Naive B cell (primary cell): ENCODE measurements around the gene DRAM1. TPM values are rescaled to one million over a fixed set of nuclear protein-coding genes. Genes with fewer than 3 reads are reported as not detected.
"Not testable (repeated sequence)": the region's sequence is repeated elsewhere in the genome, so short reads cannot be mapped to it uniquely, and the experiment has no call there.

Experiments
- ATAC-seq, 2 donors: fragments of 150-1000 bp; cut with Tn5 transposase; 2 replicates each; pipeline ENCODE4 v1.10.0; 2021; ENCODE audit warnings: low read depth in 2 of 2, mild to moderate bottlenecking in 2 of 2, moderate library complexity in 2 of 2
- DNase-seq: peaks from one replicate; pipeline ENCODE4 v3.0.0; 2022
- H3K27ac Mint-ChIP-seq, 6 donors: one replicate each; pipeline ENCODE4 v1.8.0; 2020 to 2022; ENCODE audit warnings: mild to moderate bottlenecking in 6 of 6, mixed read lengths in 6 of 6, moderate library complexity in 5 of 6, inconsistent platforms in 2 of 6
- H3K27me3 Mint-ChIP-seq, 3 donors: one replicate each; pipeline ENCODE4 v1.8.0; 2021 to 2022; ENCODE audit warnings: mixed read lengths in 3 of 3, mild to moderate bottlenecking in 1 of 3
- H3K36me3 Mint-ChIP-seq, 2 donors: one replicate each; pipeline ENCODE4 v1.8.0; 2020 to 2022; ENCODE audit warnings: mixed read lengths in 2 of 2, inconsistent platforms in 1 of 2, mild to moderate bottlenecking in 1 of 2
- H3K4me1 Mint-ChIP-seq, 3 donors: one replicate each; pipeline ENCODE4 v1.8.0; 2020 to 2022; ENCODE audit warnings: mixed read lengths in 3 of 3, inconsistent platforms in 1 of 3, mild to moderate bottlenecking in 1 of 3, moderate library complexity in 1 of 3
- H3K4me3 Mint-ChIP-seq, 8 donors: one replicate each; pipeline ENCODE4 v1.8.0; 2020 to 2022; ENCODE audit warnings: mild to moderate bottlenecking in 8 of 8, mixed read lengths in 8 of 8, moderate library complexity in 8 of 8, inconsistent platforms in 2 of 8
- H3K9me3 Mint-ChIP-seq, 7 donors: one replicate each; pipeline ENCODE4 v1.8.0; 2020 to 2022; ENCODE audit warnings: mixed read lengths in 7 of 7, mild to moderate bottlenecking in 5 of 7, inconsistent platforms in 2 of 7, moderate library complexity in 1 of 7
- polyA plus RNA-seq, 6 donors: library from polyadenylated mRNA; unstranded; fragments of 300-500 nt; fragmentation: Illumina TruSeq; gene quantifications; one replicate each; pipeline ENCODE4 v1.2.3, GENCODE V29; 2021; ENCODE audit warnings: low read depth in 6 of 6

DRAM1 gene
- polyA plus RNA-seq, 6 donors from 2014 or later = 3.2 to 7.5 (median 6.4) TPM; not detected in 1

DNA sequence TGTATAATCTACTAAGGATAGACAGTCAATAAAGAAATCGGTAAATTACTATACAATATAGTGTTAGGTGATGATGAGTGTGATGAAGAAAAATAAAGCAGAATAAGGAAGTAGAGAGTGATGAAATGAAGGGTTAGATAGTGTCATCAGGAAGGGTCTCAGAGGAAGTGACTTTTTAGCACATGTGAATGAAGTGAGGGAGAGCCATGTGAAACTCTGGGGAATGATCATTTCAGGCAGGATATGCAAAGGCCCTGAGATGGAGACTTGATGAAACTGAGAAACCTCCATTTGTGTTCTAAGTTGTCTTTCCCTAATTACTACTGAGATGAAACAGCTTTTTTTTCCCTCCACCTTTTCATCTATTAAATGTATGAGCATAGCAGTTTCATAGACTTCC is 27.2 kb upstream of the DRAM1 start:
- DNase-seq = no peak
- H3K4me1 Mint-ChIP-seq = peaks cover 16 to 28% (median 25%) of the 10 kb centered on the region in 3 donors
- H3K27me3 Mint-ChIP-seq = no peaks in the 10 kb centered on the region
- no peaks in the 10 kb centered on the region for H3K9me3 Mint-ChIP-seq
- H3K36me3 Mint-ChIP-seq = no peaks in the 10 kb centered on the region
- no peak overlapping the region for H3K4me3 Mint-ChIP-seq
- ATAC-seq = no peak
- H3K27ac Mint-ChIP-seq = no peak overlapping the region

DNA sequence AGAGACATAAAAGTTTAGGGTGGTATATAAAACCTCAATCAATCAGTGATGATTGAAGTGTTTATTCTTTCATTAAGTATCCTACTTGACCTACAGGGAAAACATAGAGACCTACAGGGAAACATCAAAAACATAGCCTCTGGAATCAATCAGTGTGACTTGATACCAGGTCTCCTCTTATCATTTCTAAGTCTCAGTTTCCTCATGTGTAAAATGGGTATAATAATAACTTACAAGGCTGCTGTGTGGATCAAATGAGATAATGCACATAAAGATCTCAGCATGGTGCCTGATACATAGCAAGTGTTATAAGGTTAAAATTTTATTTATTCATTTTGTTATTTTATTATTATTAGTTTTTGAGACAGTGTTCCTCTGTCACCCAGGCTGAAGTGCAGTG is 24.4 kb upstream of the DRAM1 start:
- Mint-ChIP-seq H3K27ac (no peak overlapping the region), H3K9me3 (peaks cover 0 to 6% (median 0%) of the 10 kb centered on the region in 7 donors), H3K4me1 (peaks cover 25 to 40% (median 39%) of the 10 kb centered on the region in 3 donors), H3K4me3 (no peak overlapping the region), H3K27me3 (no peaks in the 10 kb centered on the region), H3K36me3 (no peaks in the 10 kb centered on the region)
- no peak for ATAC-seq
- no peak for DNase-seq

DNA sequence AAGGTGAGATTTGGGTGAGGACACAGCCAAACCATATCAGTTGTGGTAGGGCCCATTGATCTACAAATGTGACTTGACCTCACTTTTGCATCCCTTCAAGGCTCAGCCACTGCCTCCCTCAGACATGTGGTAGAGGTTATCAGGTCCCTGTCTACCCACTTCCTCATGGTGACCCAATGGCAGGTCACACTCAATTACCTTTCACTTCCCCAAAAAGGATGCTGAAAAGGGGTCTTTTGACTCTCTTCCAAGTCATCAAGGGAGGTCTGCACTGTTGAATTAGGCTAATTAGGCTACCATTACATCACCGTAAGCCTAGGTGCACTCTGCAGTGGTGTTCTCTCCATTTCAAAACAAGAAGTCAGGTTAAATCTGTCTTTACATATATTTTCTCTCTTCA is 22.6 kb upstream of the DRAM1 start:
- ATAC-seq = peak; percentile 88 to 93

DNA sequence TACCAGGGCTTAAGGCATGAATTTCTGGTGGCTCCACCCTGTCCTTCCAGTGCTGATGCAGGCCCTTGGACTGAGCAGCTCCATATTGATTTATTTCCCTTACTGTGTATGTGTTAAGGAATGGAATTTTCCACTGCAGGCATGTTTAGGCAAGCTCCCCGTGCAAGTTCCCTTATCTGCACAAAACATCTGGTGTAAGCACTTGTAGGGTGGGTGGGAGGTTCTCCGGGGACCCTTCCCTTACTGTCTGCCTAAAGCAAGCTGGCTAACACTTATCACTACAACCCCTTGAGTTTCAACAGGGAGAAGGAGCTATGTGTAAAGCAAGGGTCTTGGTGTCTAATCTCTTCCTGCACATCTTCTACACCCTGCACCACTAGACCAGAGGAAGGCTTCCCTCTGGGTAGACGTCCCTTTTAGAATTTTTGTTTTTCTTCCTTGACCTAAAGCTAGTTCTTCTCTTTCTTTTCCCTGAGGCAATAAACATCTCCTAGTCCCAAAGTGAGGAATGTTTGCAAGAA is 22.0 kb upstream of the DRAM1 start:
- Mint-ChIP-seq H3K9me3 (peaks cover 0 to 6% (median 0%) of the 10 kb centered on the region in 7 donors), H3K27me3 (no peaks in the 10 kb centered on the region), H3K36me3 (no peaks in the 10 kb centered on the region), H3K4me1 (peaks cover 20 to 36% (median 32%) of the 10 kb centered on the region in 3 donors), H3K27ac (peak overlapping the region in 1 of 6 donors; percentile 6), H3K4me3 (no peak overlapping the region)
- no peak for DNase-seq
- ATAC-seq = no peak

More for the DNA sequence above, 22.6 kb upstream of the DRAM1 start:
- Mint-ChIP-seq H3K27ac (peak overlapping the region in 3 of 6 donors; percentile 1 to 94 (median 32)), H3K4me1 (peaks cover 25 to 40% (median 39%) of the 10 kb centered on the region in 3 donors), H3K4me3 (peak overlapping the region in 1 of 8 donors; percentile 51), H3K27me3 (no peaks in the 10 kb centered on the region), H3K9me3 (peaks cover 0 to 6% (median 0%) of the 10 kb centered on the region in 7 donors), H3K36me3 (no peaks in the 10 kb centered on the region)
- peak; percentile 46 for DNase-seq

DNA sequence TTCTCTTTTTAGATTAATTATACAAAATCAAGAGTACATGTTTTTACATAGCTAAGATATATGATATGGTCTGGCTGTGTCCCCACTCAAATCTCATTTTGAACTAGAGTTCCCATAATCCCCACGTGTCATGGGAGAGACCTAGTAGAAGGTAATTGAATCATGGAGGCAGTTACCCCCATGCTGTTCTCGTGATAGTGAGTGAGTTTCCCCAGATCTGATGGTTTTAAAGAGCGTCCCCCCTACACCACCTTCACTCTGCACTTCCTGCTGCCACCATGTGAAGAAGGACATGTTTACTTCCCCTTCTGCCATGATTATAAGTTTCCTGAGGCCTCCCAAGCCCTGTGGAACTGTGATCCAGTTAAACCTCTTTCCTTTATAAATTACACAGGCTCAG is 21.4 kb upstream of the DRAM1 start:
- Mint-ChIP-seq H3K4me1 (peaks cover 20 to 30% (median 27%) of the 10 kb centered on the region in 3 donors), H3K36me3 (no peaks in the 10 kb centered on the region), H3K27ac (peak overlapping the region in 1 of 6 donors; percentile 48), H3K4me3 (no peak overlapping the region), H3K27me3 (no peaks in the 10 kb centered on the region), H3K9me3 (peaks cover 0 to 6% (median 0%) of the 10 kb centered on the region in 7 donors)
- ATAC-seq (no peak), DNase-seq (no peak)

DNA sequence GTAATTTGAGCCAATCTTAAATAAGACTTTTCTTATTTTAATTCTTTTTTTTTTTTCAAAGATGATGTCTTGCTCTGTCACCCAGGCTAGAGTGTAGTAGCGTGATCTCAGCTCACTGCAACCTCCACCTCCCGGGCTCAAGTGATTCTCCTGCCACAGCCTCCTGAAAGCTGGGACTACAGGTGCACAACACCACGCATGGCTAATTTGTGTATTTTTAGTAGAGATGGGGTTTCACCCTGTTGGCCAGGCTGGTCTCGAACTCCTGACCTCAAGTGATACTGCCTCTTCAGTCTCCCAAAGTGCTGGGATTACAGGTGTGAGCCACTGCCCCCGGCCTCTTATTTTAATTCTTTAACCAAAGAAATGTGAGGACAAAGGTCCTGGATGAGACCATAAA is 20.8 kb upstream of the DRAM1 start:
- not testable (repeated sequence) for ATAC-seq, H3K27ac Mint-ChIP-seq, H3K27me3 Mint-ChIP-seq, DNase-seq, H3K9me3 Mint-ChIP-seq, H3K36me3 Mint-ChIP-seq
- Mint-ChIP-seq H3K4me1 (peaks cover 20 to 27% (median 22%) of the 10 kb centered on the region in 3 donors), H3K4me3 (peak overlapping the region in 1 of 8 donors; percentile 1)

DNA sequence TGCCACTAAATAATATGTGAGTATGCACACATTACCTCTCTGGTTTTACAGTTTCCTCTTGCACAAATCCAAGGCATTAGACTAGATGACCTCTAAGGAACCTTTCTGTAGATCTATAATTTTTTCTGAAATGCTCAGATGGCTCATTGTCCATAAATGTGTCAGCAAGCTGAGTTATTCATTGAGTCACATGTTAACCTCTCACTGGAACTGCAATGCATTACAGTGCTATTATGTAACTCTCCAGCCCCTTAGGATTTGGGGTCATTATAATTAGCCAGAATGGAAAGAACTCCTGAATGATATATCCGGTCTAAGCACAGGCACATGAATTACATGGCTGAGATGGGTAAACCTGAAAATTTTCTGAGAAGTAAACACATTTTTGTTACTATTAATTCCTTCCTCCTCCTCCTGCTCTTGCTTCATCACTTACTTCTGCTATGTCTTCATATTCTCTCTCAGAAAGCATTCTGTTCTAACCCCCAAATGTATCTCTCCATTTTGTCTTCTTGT is 20.3 kb upstream of the DRAM1 start:
- ATAC-seq (no peak), DNase-seq (no peak)
- peaks cover 0 to 6% (median 0%) of the 10 kb centered on the region in 7 donors for H3K9me3 Mint-ChIP-seq
- peak overlapping the region in 1 of 8 donors; percentile 1 for H3K4me3 Mint-ChIP-seq
- H3K27ac Mint-ChIP-seq = peak overlapping the region in 1 of 6 donors; percentile 16
- no peaks in the 10 kb centered on the region for H3K36me3 Mint-ChIP-seq
- peaks cover 20 to 27% (median 22%) of the 10 kb centered on the region in 3 donors for H3K4me1 Mint-ChIP-seq
- H3K27me3 Mint-ChIP-seq = no peaks in the 10 kb centered on the region

DNA sequence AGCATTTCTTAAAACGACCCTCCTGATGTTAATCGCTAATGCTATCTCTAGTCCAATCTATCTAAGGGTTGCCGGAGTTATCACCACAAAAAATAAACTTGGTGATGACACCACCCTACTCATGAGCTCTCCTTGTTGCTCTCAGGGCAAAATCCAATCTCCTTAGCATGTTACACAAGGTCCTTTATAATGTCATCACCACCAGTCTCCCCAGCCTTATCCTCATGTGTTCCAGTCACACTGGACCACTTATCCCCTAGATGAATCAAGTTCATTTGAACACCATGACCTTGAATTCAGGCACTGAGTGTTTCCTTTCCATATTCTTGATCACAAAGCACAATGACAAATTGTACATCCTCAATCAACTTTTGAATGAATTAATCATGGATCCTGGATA is 19.0 kb upstream of the DRAM1 start:
- H3K27me3 Mint-ChIP-seq = no peaks in the 10 kb centered on the region
- ATAC-seq (no peak), DNase-seq (no peak)
- H3K4me1 Mint-ChIP-seq = peaks cover 20 to 27% (median 22%) of the 10 kb centered on the region in 3 donors
- H3K27ac Mint-ChIP-seq = no peak overlapping the region
- peaks cover 0 to 6% (median 0%) of the 10 kb centered on the region in 7 donors for H3K9me3 Mint-ChIP-seq
- no peaks in the 10 kb centered on the region for H3K36me3 Mint-ChIP-seq
- H3K4me3 Mint-ChIP-seq = no peak overlapping the region

DNA sequence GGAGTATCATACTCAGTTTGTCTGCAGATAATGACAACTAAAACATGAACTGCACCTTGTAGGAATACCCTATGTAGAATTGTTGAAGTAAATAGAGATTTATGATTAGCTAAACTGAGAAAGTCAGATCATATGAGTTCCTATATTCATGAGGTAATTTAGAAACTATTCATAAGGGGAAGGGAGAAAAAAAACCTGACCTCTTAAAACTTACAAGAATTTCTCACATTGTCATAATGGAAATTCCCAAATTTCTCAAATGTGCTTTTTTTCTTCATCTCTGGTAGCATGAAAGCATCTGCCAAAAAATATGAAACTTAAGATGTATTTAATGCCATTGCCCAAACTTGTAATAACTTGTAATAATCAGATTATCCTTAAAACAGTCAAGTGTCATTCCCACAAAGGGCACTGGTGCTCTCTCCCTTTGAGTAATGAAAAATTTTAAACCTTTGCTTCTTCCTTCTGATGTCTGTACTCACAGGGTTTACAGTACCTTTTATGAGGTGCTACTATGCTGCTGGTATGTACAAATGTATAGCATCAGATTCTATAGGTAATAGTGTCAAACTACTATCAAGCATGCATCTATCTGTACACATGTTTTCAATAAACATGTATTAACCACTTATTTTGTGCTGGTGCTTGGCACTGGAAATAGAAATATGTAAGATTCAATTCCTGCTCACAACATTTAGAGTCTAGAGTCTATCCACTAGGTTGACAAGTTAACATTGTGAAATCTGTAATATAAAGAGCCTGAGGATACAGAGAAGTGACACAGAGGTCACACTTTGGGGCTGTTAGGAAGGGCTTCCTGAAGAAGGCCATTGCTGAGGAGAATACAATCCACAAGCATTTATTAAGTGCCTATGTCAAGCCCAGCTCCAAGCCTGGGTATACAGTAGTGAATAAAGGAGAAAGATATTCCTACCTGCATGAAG is 17.4 kb upstream of the DRAM1 start:
- peaks cover 11 to 17% (median 13%) of the 10 kb centered on the region in 3 donors for H3K4me1 Mint-ChIP-seq
- H3K9me3 Mint-ChIP-seq = peaks cover 0 to 6% (median 0%) of the 10 kb centered on the region in 7 donors
- no peak for ATAC-seq
- no peaks in the 10 kb centered on the region for H3K36me3 Mint-ChIP-seq
- no peak for DNase-seq
- H3K27me3 Mint-ChIP-seq = peaks cover 0 to 2% (median 0%) of the 10 kb centered on the region in 3 donors
- H3K27ac Mint-ChIP-seq = no peak overlapping the region
- H3K4me3 Mint-ChIP-seq = peak overlapping the region in 1 of 8 donors; percentile 17

DNA sequence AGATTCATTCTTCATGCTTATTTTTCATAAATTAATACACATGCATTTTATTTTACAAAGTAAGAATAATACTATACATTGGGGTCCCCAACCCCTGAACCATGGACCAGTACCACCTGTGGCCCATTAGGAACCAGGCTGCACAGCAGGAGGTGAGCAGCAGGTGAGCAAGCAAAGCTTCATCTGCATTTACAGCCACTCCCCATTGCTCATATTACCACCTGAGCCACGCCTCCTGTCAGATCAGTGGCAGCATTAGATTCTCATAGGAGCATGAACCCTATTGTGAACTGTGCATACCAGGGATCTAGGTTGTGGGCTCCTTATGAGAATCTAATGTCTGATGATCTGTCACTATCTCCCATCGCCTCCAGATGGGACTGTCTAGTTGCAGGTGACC is 15.7 kb upstream of the DRAM1 start:
- H3K27me3 Mint-ChIP-seq, H3K4me3 Mint-ChIP-seq, H3K36me3 Mint-ChIP-seq, ATAC-seq, H3K4me1 Mint-ChIP-seq, H3K9me3 Mint-ChIP-seq, H3K27ac Mint-ChIP-seq, DNase-seq: not testable (repeated sequence)

DNA sequence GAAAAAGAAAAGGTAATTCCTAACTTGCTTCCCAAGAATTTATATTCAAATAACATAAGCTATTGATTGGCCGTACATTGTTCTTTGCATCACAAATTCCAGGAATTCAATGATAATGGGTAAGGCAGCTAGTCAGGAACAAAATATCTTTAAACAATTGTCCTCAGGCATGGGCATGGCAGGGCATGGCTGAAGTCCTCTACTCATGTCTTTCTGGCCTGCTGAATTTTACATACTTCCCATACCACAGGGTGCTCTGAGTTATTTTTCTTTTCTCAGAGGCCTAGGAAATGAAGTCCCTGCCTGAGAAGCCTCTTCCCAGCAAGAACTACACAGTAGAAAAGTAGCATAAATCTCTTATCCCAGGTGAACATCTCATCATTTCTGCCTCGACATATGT is 15.1 kb upstream of the DRAM1 start:
- no peaks in the 10 kb centered on the region for H3K4me1 Mint-ChIP-seq
- no peak overlapping the region for H3K27ac Mint-ChIP-seq
- H3K27me3 Mint-ChIP-seq = peaks cover 0 to 6% (median 0%) of the 10 kb centered on the region in 3 donors
- DNase-seq (no peak), ATAC-seq (no peak)
- H3K4me3 Mint-ChIP-seq = no peak overlapping the region
- no peaks in the 10 kb centered on the region for H3K36me3 Mint-ChIP-seq
- peaks cover 0 to 2% (median 0%) of the 10 kb centered on the region in 7 donors for H3K9me3 Mint-ChIP-seq

DNA sequence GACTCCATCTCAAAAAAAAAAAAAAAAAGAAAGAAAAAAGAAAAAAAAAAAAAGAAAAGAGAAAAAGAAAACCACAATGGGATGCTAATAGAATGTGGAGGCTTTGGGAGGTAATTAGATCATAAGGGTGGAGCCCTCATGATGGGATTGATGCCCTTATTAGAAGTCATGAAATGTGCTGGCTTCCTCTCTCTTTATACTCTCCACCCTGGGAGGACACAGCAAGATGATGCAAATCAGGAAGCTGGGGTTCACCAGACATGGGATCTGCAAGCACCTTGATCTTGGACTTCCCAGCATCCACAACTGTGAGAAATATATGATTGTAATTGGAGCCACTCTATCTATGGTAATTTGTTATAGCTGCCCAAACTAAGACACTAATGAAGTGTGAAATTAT is 13.4 kb upstream of the DRAM1 start:
- ATAC-seq = no peak
- no peaks in the 10 kb centered on the region for H3K4me1 Mint-ChIP-seq
- no peak for DNase-seq
- no peaks in the 10 kb centered on the region for H3K36me3 Mint-ChIP-seq
- H3K4me3 Mint-ChIP-seq = no peak overlapping the region
- peaks cover 0 to 6% (median 0%) of the 10 kb centered on the region in 3 donors for H3K27me3 Mint-ChIP-seq
- H3K27ac Mint-ChIP-seq = no peak overlapping the region
- H3K9me3 Mint-ChIP-seq = peaks cover 0 to 2% (median 0%) of the 10 kb centered on the region in 7 donors

DNA sequence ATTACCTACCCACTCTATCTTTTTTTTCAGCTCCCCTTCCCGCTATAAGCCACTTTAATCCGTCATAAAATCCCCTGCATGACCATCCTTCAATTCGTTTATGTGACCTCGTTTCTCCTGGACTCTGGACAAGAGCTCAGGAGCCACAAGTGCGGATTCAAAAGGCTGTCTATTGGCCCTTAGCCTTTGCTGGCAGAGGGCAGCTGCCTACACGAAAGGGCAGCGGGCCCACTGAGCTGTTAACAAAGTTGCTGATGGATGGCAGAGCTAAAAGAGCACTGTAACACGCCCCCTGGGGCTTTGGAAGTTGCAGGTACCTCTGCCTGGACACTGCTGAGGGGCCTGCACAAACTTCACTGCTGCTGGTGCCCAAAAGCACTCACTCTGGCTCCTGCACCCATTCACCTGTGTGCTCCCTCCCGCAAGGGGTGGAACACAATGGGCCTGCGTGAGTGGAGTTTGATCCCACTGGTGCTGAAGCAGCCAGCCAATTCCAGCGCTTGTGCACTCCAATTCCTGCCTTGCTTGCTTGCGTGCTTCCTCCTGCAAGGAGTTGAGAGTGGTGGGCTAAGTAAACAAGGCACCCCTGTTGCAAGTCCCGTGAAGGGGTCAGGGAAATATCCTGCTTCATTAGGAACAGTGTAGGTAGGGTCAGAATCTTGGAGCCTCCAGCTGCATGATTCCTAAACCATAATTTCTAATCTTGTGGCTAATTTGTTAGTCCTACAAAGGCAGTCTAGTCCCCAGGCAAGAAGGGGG is 10.6 kb upstream of the DRAM1 start:
- peaks cover 0 to 2% (median 0%) of the 10 kb centered on the region in 7 donors for H3K9me3 Mint-ChIP-seq

More for the DNA sequence above, 10.6 kb upstream of the DRAM1 start:
- Mint-ChIP-seq H3K4me1 (no peaks in the 10 kb centered on the region), H3K36me3 (no peaks in the 10 kb centered on the region), H3K4me3 (peak overlapping the region in 1 of 8 donors; percentile 1), H3K27ac (no peak overlapping the region), H3K27me3 (peaks cover 0 to 6% (median 0%) of the 10 kb centered on the region in 3 donors)
- ATAC-seq = no peak
- no peak for DNase-seq
